ENCODE data around the gene MDM1.
A peak's percentile ranks its signal among the peaks of the same experiment; 100 is the strongest.

The MDM1 gene

GRCh38 chr12:68321140-68321539 lies 11.0 kb downstream of the MDM1 start:
- DNase-seq (ENCODE audit: low spot score) = no peak

GRCh38 chr12:68319988-68320623 lies 12.1 kb downstream of the MDM1 start:
- no peak for DNase-seq (ENCODE audit: low spot score)

GRCh38 chr12:68317047-68317667 lies 15.0 kb downstream of the MDM1 start:
- peak; percentile 52 for DNase-seq (ENCODE audit: low spot score)

- DNase-seq (ENCODE audit: low spot score) = no peak
Observed at GRCh38 chr12:68310370-68310769, 21.8 kb downstream of the MDM1 start.

- no peak for DNase-seq (ENCODE audit: low spot score)
Observed at GRCh38 chr12:68306564-68306963, 25.6 kb downstream of the MDM1 start.

- no peak for DNase-seq (ENCODE audit: low spot score)
Observed at GRCh38 chr12:68305278-68305677, 26.9 kb downstream of the MDM1 start.

GRCh38 chr12:68304626-68305025 lies 27.5 kb downstream of the MDM1 start:
- no peak for DNase-seq (ENCODE audit: low spot score)

GRCh38 chr12:68303850-68304249 lies 28.3 kb downstream of the MDM1 start:
- no peak for DNase-seq (ENCODE audit: low spot score)

GRCh38 chr12:68297929-68298328 lies 34.2 kb downstream of the MDM1 start:
- no peak for DNase-seq (ENCODE audit: low spot score)

- no peak for DNase-seq (ENCODE audit: low spot score)
Observed at GRCh38 chr12:68294251-68294650, 37.9 kb downstream of the MDM1 start.

GRCh38 chr12:68293347-68293746 lies 38.8 kb downstream of the MDM1 start:
- no peak for DNase-seq (ENCODE audit: low spot score)

- no peak for DNase-seq (ENCODE audit: low spot score)
Observed at GRCh38 chr12:68292151-68292943, 39.8 kb downstream of the MDM1 start.

- DNase-seq (ENCODE audit: low spot score) = no peak
Observed at GRCh38 chr12:68291396-68292036, 40.6 kb downstream of the MDM1 start.

GRCh38 chr12:68290126-68290525 lies 42.0 kb downstream of the MDM1 start:
- DNase-seq (ENCODE audit: low spot score) = no peak

GRCh38 chr12:68287106-68287505 lies 45.1 kb downstream of the MDM1 start:
- no peak for DNase-seq (ENCODE audit: low spot score)

- no peak for DNase-seq (ENCODE audit: low spot score)
Observed at GRCh38 chr12:68286396-68286795, 45.8 kb downstream of the MDM1 start.

GRCh38 chr12:68285541-68285940 lies 46.6 kb downstream of the MDM1 start:
- DNase-seq (ENCODE audit: low spot score) = no peak

- DNase-seq (ENCODE audit: low spot score) = no peak
Observed at GRCh38 chr12:68281322-68282077, 50.7 kb downstream of the MDM1 start.

- no peak for DNase-seq (ENCODE audit: low spot score)
Observed at GRCh38 chr12:68280240-68280639, 51.9 kb downstream of the MDM1 start.

GRCh38 chr12:68279227-68280054 lies 52.7 kb downstream of the MDM1 start:
- DNase-seq (ENCODE audit: low spot score) = no peak

GRCh38 chr12:68276402-68276930 lies 55.7 kb downstream of the MDM1 start:
- DNase-seq (ENCODE audit: low spot score) = no peak
